Glutamatergic neuron (in vitro differentiated cells): ENCODE measurements around the gene ZNF335. TPM values are rescaled to one million over a fixed set of nuclear protein-coding genes. Genes with fewer than 3 reads are reported as not detected.

ENCODE experiments used
- DNase-seq: peaks from one replicate; pipeline ENCODE4 v3.0.0; 2022
- H3K27ac Mint-ChIP-seq: one replicate; pipeline ENCODE4 v1.8.0; 2020; ENCODE audit warnings: mild to moderate bottlenecking, mixed read lengths, inconsistent platforms; ENCODE audit not compliant: unreplicated experiment
- H3K27me3 Mint-ChIP-seq: one replicate; pipeline ENCODE4 v1.8.0; 2020; ENCODE audit warnings: mild to moderate bottlenecking, moderate library complexity, mixed read lengths, inconsistent platforms; ENCODE audit not compliant: unreplicated experiment
- H3K36me3 Mint-ChIP-seq: one replicate; pipeline ENCODE4 v1.8.0; 2020; ENCODE audit warnings: mild to moderate bottlenecking, mixed read lengths, inconsistent platforms; ENCODE audit not compliant: unreplicated experiment
- H3K4me1 Mint-ChIP-seq: one replicate; pipeline ENCODE4 v1.8.0; 2020; ENCODE audit warnings: mild to moderate bottlenecking, low read depth, mixed read lengths, inconsistent platforms; ENCODE audit not compliant: unreplicated experiment
- H3K4me3 Mint-ChIP-seq: one replicate; pipeline ENCODE4 v1.8.0; 2020; ENCODE audit warnings: mild to moderate bottlenecking, mixed read lengths, inconsistent platforms; ENCODE audit not compliant: unreplicated experiment
- H3K9me3 Mint-ChIP-seq: one replicate; pipeline ENCODE4 v1.8.0; 2020; ENCODE audit warnings: mild to moderate bottlenecking, moderate library complexity, mixed read lengths, inconsistent platforms; ENCODE audit not compliant: unreplicated experiment
- CTCF ChIP-seq: fragments of 200-600 bp; sonication (generic); IDR thresholded peaks from one replicate; pipeline ENCODE4 v1.5.0; 2021; ENCODE audit not compliant: partially characterized antibody, unreplicated experiment
- total RNA-seq: library from RNA; stranded (reverse); fragmentation: NEBNext Ultra II Directional; extraction: Animal tissue kit (Norgen Biotek cat#: 25700); gene quantifications from one replicate; pipeline ENCODE4 v1.2.1, GENCODE V29; 2021; ENCODE audit not compliant: unreplicated experiment

ZNF335 gene
- total RNA-seq, 1 donor from 2014 or later: 23.1 TPM

DNA sequence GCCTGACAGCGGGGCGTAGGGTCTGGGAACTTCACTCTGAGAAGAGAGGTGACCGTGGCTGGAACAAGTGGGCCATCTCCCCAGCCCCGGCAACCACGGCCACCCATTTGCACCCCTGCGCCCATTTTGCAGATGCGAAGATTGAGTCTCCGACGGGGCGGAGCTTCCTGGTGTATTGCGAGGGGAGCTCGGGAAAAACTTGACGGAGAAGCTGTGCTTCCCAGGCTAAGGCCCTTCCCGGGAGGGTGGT is 653 bp downstream of the ZNF335 start:
- no peaks in the 10 kb centered on the region for H3K36me3 Mint-ChIP-seq
- H3K4me3 Mint-ChIP-seq: peak overlapping the region; percentile 82
- peaks cover 9% of the 10 kb centered on the region for H3K9me3 Mint-ChIP-seq
- H3K27me3 Mint-ChIP-seq: peaks cover 6% of the 10 kb centered on the region
- peaks cover 4% of the 10 kb centered on the region for H3K4me1 Mint-ChIP-seq
- no peak overlapping the region for H3K27ac Mint-ChIP-seq
- DNase-seq: no peak
- TF ChIP-seq CTCF: no peak

GRCh38 chr20:45970646-45971424 is 1.2 kb downstream of the ZNF335 start:
- Mint-ChIP-seq H3K27ac (peak overlapping the region; percentile 52), H3K4me1 (peaks cover 4% of the 10 kb centered on the region), H3K36me3 (no peaks in the 10 kb centered on the region), H3K9me3 (peaks cover 9% of the 10 kb centered on the region), H3K27me3 (peaks cover 6% of the 10 kb centered on the region), H3K4me3 (peak overlapping the region; percentile 82)
- TF ChIP-seq CTCF: no peak
- no peak for DNase-seq

DNA sequence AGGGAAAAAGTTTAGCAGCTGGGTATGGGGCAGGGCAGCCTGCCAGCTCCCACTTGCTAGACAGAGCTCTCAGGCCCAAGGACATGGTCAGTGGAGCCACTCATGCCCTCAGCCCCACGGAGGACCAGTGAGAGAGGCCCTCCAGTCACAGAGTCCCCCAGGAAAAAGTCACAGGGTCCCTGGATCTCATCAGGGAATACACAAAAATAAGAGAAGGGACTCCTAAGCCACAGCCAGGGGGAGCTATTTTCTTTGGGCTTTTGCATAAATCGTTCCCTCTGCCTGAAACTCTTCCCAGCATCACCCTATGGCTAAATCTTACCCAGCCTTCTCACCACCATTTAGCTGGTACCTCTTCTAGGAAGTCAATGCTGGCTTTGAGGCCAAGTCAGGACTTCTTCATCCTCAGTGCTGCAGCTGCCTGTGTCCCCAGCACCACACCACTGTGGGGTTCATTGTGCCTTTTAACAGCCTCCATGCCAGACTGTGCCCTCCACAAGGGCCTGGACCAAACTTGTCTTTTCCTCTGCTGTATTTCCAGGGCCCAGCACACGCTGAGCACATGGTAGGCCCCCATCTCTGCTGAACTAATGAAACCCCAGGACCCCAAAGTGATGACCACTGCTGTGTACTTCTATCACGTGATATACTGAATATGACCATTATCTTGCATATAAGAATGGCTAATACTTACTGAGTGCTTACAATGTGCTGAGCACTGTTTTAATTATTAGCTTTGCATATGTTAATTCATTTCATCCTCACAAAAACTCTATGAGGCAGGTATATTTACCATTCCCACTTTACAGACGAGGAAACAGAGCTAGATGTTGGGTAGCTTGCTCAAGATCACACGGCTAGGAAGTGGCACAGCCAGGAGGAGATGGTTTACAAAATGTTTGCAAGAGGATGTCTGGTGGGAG is 2.0 kb downstream of the ZNF335 start:
- DNase-seq: no peak
- no peaks in the 10 kb centered on the region for H3K36me3 Mint-ChIP-seq
- peak overlapping the region; percentile 79 for H3K4me3 Mint-ChIP-seq
- TF ChIP-seq CTCF: peak; percentile 69
- peaks cover 9% of the 10 kb centered on the region for H3K9me3 Mint-ChIP-seq
- H3K4me1 Mint-ChIP-seq: peaks cover 7% of the 10 kb centered on the region
- H3K27me3 Mint-ChIP-seq: peaks cover 7% of the 10 kb centered on the region
- H3K27ac Mint-ChIP-seq: peak overlapping the region; percentile 49

- no peaks in the 10 kb centered on the region for H3K36me3 Mint-ChIP-seq
- no peak for DNase-seq
- no peak overlapping the region for H3K27ac Mint-ChIP-seq
- H3K4me3 Mint-ChIP-seq: no peak overlapping the region
- peaks cover 9% of the 10 kb centered on the region for H3K9me3 Mint-ChIP-seq
- peaks cover 7% of the 10 kb centered on the region for H3K4me1 Mint-ChIP-seq
- H3K27me3 Mint-ChIP-seq: peaks cover 7% of the 10 kb centered on the region
- TF ChIP-seq CTCF: no peak
Observed at GRCh38 chr20:45968801-45969711, 2.9 kb downstream of the ZNF335 start.
